GM15510 (cell line): ENCODE data around the gene CREG1.

Experiments used
- POLR2A ChIP-seq: IDR thresholded peaks from 3 replicates; pipeline ENCODE4 v1.6.1; 2011; ENCODE audit warnings: borderline replicate concordance; ENCODE audit not compliant: insufficient read length; ENCODE audit errors: extremely low read depth

CREG1 gene

GRCh38 chr1:167509587-167509986 is 44.0 kb downstream of the CREG1 start:
- TF ChIP-seq POLR2A: no peak

GRCh38 chr1:167507719-167508118 is 45.8 kb downstream of the CREG1 start:
- TF ChIP-seq POLR2A: no peak

GRCh38 chr1:167504467-167504827 is 49.1 kb downstream of the CREG1 start:
- TF ChIP-seq POLR2A: no peak

GRCh38 chr1:167503626-167504466 is 49.7 kb downstream of the CREG1 start:
- TF ChIP-seq POLR2A: no peak

- TF ChIP-seq POLR2A: no peak
These were observed 50.7 kb downstream of the CREG1 start for GRCh38 chr1:167502719-167503462.

- TF ChIP-seq POLR2A: no peak
These were observed 51.4 kb downstream of the CREG1 start for GRCh38 chr1:167502192-167502551.

GRCh38 chr1:167501515-167502191 is 51.9 kb downstream of the CREG1 start:
- no peak for TF ChIP-seq POLR2A

- no peak for TF ChIP-seq POLR2A
These were observed 53.2 kb downstream of the CREG1 start for GRCh38 chr1:167500283-167500860.

- TF ChIP-seq POLR2A: peak; percentile 17
These were observed 53.9 kb downstream of the CREG1 start for GRCh38 chr1:167499664-167500101.

- TF ChIP-seq POLR2A: no peak
These were observed 54.5 kb downstream of the CREG1 start for GRCh38 chr1:167499106-167499505.

GRCh38 chr1:167496797-167497619 is 56.6 kb downstream of the CREG1 start:
- no peak for TF ChIP-seq POLR2A

- TF ChIP-seq POLR2A: no peak
These were observed 60.2 kb downstream of the CREG1 start for GRCh38 chr1:167493372-167493771.

- TF ChIP-seq POLR2A: no peak
These were observed 61.1 kb downstream of the CREG1 start for GRCh38 chr1:167492481-167492910.
